ENCODE data around the gene ME2. TPM values are rescaled to one million over a fixed set of nuclear protein-coding genes. Genes with fewer than 3 reads are reported as not detected.
A peak's percentile ranks its signal among the peaks of the same experiment; 100 is the strongest.
"Not testable (repeated sequence)": the region's sequence is repeated elsewhere in the genome, so short reads cannot be mapped to it uniquely, and the experiment has no call there.

Gene ME2
- total RNA-seq, 4 donors from 2014 or later = 46.1 to 62.8 (median 55.0) TPM

DNA sequence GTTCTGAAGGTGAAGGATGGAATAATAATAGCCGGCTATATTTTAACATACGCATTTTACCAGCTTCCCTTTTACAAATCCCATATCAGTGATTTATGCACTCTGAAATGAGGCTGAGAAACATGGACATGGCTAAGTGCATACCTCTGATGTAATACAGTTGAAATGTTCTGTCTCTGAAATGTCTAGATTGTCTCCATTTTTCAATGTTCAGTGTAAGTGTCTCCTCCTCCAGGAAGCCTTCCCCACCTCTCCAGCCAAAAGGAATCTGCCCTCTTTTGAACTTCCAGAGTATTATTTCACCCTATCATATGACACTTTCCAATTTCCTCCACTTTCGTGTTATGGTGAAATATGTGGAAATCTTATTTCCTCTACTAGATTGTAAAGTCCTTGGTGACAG lies 29.5 kb upstream of the ME2 start:
- 82% methylated on average over 3 of the region's 3 CpGs for WGBS
- Histone ChIP-seq H3K27me3 (no peaks in the 10 kb centered on the region), H3K4me3 (no peak overlapping the region), H3K4me1 (peaks cover 0 to 17% (median 0%) of the 10 kb centered on the region in 4 donors), H3K9me3 (no peaks in the 10 kb centered on the region), H3K27ac (replicated peaks in 1 of 4) (no peak overlapping the region), H3K36me3 (no peaks in the 10 kb centered on the region)
- no peak for DNase-seq (ENCODE audit: extremely low spot score)
- TF ChIP-seq EP300 (IDR thresholded peaks at IDR 0.05) (no peak), POLR2A (IDR thresholded peaks at IDR 0.05; ENCODE audit: low read depth) (no peak), POLR2AphosphoS5 (IDR thresholded peaks at IDR 0.05) (no peak)
- TF ChIP-seq, protein P1, sequence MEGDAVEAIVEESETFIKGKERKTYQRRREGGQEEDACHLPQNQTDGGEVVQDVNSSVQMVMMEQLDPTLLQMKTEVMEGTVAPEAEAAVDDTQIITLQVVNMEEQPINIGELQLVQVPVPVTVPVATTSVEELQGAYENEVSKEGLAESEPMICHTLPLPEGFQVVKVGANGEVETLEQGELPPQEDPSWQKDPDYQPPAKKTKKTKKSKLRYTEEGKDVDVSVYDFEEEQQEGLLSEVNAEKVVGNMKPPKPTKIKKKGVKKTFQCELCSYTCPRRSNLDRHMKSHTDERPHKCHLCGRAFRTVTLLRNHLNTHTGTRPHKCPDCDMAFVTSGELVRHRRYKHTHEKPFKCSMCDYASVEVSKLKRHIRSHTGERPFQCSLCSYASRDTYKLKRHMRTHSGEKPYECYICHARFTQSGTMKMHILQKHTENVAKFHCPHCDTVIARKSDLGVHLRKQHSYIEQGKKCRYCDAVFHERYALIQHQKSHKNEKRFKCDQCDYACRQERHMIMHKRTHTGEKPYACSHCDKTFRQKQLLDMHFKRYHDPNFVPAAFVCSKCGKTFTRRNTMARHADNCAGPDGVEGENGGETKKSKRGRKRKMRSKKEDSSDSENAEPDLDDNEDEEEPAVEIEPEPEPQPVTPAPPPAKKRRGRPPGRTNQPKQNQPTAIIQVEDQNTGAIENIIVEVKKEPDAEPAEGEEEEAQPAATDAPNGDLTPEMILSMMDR (IDR thresholded peaks at IDR 0.05) = no peak
- intact Hi-C loops (cut with DNase I) = no loop called here

DNA sequence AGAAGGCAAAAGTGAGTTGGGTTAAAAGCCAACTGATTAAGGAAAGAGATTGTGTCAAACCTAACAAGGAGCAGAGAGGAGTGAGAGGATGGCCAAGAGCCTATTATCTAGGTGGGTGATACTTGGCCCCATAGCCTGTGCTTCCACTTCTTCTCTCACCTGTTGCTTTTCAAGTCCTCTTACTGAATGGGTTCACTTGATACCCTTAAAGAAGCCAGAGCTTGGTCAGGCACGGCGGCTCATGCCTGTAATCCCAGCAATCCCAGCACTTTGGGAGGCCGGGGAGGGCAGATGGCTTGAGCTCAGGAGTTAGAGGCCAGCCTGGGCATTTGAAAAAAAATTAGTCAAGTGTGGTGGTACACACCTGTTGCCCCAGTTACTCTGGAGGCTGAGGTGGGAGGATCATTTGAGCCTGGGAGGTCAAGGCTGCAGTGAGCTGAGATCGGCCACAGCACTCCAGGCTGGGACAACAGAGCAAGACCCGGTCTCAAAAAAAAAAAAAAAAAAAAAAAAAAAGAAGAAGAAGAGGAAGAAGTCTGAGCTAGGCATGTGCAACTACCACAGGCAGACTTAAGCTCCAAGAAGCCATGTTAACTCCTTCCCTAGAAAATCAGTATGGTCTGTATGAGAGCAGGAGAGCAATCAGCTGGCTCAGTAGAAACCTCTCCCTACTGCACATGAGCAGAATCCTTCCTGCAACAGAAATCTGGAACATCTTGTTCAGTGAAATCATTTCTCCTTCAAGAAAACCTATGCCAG lies 28.4 kb upstream of the ME2 start:
- intact Hi-C loops (cut with DNase I) = no loop called here
- 85% methylated on average over 5 of the region's 5 CpGs for WGBS
- TF ChIP-seq POLR2A (IDR thresholded peaks at IDR 0.05; ENCODE audit: low read depth) = no peak
- TF ChIP-seq EP300 (IDR thresholded peaks at IDR 0.05) = no peak
- TF ChIP-seq, protein P1 (IDR thresholded peaks at IDR 0.05) = no peak
- no peak for TF ChIP-seq POLR2AphosphoS5 (IDR thresholded peaks at IDR 0.05)

DNA sequence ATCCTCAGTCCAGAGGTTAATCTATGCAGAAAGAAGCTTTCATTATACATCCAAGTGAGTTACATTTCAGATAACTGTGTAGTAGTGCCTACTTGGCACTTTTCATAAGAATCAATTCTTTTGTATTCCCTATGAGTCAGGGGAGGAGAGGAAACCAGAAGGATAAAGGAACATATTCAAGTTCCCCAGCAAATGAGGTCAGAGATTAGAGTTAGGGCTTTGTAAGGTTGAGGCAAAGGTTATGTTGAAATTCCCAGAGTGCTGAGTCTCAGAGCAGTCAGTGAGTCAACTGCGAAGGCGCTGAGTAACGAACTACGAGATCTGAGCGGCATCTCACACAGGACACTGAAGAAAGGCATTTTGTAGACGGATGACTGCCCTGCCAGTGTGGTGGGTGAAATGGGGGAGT lies 25.1 kb upstream of the ME2 start:
- Histone ChIP-seq H3K9me3 (no peaks in the 10 kb centered on the region), H3K4me1 (peaks cover 0 to 4% (median 0%) of the 10 kb centered on the region in 4 donors), H3K4me3 (no peak overlapping the region), H3K27me3 (no peaks in the 10 kb centered on the region), H3K36me3 (no peaks in the 10 kb centered on the region), H3K27ac (replicated peaks in 1 of 4) (peak overlapping the region in 2 of 4 donors; percentile 35 to 36)
- peak in 1 of 2 donors; percentile 14 for TF ChIP-seq POLR2AphosphoS5 (IDR thresholded peaks at IDR 0.05)
- no peak for TF ChIP-seq EP300 (IDR thresholded peaks at IDR 0.05)
- no peak for DNase-seq (ENCODE audit: extremely low spot score)
- WGBS = 65% methylated on average over 6 of the region's 6 CpGs
- intact Hi-C loops (cut with DNase I) = no loop called here

More for the DNA sequence above, 28.4 kb upstream of the ME2 start:
- Histone ChIP-seq H3K4me1 (peaks cover 0 to 13% (median 0%) of the 10 kb centered on the region in 4 donors), H3K36me3 (no peaks in the 10 kb centered on the region), H3K27ac (replicated peaks in 1 of 4) (no peak overlapping the region), H3K4me3 (no peak overlapping the region), H3K27me3 (no peaks in the 10 kb centered on the region), H3K9me3 (no peaks in the 10 kb centered on the region)
- DNase-seq (ENCODE audit: extremely low spot score) = no peak

DNA sequence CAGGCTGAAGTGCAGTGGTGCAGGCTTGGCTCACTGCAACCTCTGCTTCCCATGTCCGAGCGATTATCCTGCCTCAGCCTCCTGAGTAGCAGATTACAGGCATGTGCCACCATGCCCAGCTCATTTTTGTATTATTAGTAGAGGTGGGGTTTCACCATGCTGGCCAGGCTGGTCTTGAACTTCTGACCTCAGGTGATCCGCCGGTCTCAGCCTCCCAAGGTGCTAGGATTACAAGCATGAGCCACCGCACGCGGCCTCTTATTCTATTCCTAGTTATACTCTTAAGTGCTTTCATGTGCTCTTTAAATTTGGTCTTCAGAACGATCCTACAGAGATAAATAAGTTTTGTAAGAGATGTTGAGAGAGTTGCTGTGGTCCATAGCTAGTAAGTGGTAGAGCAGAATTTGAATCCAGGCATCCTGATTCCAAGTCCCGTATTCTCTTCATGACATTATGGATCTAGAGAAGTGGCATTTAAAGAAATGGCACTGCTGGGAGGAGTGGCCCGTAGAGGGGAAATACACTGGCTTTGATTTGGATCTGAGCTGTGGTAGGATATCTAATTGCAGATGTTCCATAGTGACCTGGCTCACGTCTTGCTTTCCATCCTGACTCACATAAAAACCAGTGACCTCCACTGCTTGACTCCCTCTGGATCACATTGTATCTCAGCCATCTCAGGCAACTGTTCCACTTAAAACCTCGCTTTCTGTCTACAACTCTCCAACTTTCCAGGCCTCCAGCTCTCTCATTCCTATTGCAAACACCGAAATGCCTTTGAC lies 22.8 kb upstream of the ME2 start:
- intact Hi-C loops (cut with DNase I) = no loop called here
- H3K9me3 ChIP-seq = no peaks in the 10 kb centered on the region
- no peaks in the 10 kb centered on the region for H3K4me1 ChIP-seq
- H3K27ac ChIP-seq (replicated peaks in 1 of 4) = no peak overlapping the region
- H3K4me3 ChIP-seq = no peak overlapping the region
- H3K27me3 ChIP-seq = no peaks in the 10 kb centered on the region
- TF ChIP-seq POLR2A (IDR thresholded peaks at IDR 0.05; ENCODE audit: low read depth) = no peak
- no peak for TF ChIP-seq POLR2AphosphoS5 (IDR thresholded peaks at IDR 0.05)
- TF ChIP-seq, protein P1 (IDR thresholded peaks at IDR 0.05) = no peak
- TF ChIP-seq EP300 (IDR thresholded peaks at IDR 0.05) = no peak
- 91% methylated on average over 13 of the region's 13 CpGs for WGBS
- H3K36me3 ChIP-seq = no peaks in the 10 kb centered on the region
- DNase-seq (ENCODE audit: extremely low spot score) = no peak

DNA sequence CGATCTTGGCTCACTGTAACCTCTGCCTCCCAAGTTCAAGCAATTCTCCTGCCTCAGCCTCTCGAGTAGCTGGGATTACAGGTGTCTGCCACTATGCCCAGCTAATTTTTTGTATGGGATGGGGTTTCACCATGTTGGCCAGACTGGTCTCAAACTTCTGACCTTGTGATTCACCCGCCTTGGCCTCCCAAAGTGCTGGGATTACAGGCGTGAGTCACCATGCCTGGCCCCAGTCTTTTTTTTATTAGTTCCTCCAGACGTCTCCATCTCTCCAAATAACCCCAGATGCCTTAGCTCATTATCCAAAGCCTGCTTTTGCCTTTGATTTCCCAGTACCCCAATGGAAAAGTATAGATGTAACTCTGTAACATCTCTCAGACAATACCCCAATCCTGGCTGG lies 21.8 kb upstream of the ME2 start:
- WGBS = 61% methylated on average over 5 of the region's 5 CpGs
- H3K27ac ChIP-seq (replicated peaks in 1 of 4); H3K4me3 ChIP-seq; DNase-seq (ENCODE audit: extremely low spot score); H3K36me3 ChIP-seq; intact Hi-C loops (cut with DNase I); H3K27me3 ChIP-seq; H3K9me3 ChIP-seq; H3K4me1 ChIP-seq: not testable (repeated sequence)
